Panc1 (cell line): ENCODE results near the gene RHEX.

Experiments used
- POLR2AphosphoS5 ChIP-seq: IDR thresholded peaks from 2 replicates; pipeline ENCODE4 v1.6.1; 2012; ENCODE audit warnings: mild to moderate bottlenecking, low read depth, low read length, moderate library complexity
- SIN3A ChIP-seq: IDR thresholded peaks from 2 replicates; pipeline ENCODE4 v1.6.1; 2012; ENCODE audit warnings: low read depth, mild to moderate bottlenecking, low read length, moderate library complexity, borderline replicate concordance; ENCODE audit not compliant: insufficient read depth
- TF ChIP-seq, protein P1 (sequence below): fragments of 450-650 bp; IDR thresholded peaks from 2 replicates; pipeline ENCODE4 v1.5.1; 2017; ENCODE audit warnings: mild to moderate bottlenecking

DNA sequence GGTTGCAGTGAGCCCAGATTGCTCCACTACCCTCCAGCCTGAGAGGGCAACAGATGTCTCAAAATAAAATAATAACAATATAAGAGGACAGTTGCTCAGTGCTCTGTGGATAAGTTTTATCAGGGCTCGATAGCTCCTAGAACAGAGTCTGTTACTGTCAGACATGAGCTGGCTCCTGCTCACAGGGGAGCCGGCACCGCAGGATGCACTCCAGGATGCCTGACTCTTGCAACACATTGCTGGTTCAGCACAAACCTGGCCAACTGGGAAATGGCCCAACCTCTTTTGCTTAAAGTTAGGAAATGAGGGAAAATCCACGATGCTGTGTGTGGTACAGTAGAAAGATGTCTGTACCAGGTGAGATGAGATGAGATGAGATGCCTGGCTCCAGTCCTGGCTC is 23.5 kb upstream of the RHEX start:
- TF ChIP-seq POLR2AphosphoS5 (no peak), SIN3A (no peak)
- TF ChIP-seq, protein P1, sequence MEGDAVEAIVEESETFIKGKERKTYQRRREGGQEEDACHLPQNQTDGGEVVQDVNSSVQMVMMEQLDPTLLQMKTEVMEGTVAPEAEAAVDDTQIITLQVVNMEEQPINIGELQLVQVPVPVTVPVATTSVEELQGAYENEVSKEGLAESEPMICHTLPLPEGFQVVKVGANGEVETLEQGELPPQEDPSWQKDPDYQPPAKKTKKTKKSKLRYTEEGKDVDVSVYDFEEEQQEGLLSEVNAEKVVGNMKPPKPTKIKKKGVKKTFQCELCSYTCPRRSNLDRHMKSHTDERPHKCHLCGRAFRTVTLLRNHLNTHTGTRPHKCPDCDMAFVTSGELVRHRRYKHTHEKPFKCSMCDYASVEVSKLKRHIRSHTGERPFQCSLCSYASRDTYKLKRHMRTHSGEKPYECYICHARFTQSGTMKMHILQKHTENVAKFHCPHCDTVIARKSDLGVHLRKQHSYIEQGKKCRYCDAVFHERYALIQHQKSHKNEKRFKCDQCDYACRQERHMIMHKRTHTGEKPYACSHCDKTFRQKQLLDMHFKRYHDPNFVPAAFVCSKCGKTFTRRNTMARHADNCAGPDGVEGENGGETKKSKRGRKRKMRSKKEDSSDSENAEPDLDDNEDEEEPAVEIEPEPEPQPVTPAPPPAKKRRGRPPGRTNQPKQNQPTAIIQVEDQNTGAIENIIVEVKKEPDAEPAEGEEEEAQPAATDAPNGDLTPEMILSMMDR: no peak
